ENCODE measurements around the gene PKD2L1.

DNA sequence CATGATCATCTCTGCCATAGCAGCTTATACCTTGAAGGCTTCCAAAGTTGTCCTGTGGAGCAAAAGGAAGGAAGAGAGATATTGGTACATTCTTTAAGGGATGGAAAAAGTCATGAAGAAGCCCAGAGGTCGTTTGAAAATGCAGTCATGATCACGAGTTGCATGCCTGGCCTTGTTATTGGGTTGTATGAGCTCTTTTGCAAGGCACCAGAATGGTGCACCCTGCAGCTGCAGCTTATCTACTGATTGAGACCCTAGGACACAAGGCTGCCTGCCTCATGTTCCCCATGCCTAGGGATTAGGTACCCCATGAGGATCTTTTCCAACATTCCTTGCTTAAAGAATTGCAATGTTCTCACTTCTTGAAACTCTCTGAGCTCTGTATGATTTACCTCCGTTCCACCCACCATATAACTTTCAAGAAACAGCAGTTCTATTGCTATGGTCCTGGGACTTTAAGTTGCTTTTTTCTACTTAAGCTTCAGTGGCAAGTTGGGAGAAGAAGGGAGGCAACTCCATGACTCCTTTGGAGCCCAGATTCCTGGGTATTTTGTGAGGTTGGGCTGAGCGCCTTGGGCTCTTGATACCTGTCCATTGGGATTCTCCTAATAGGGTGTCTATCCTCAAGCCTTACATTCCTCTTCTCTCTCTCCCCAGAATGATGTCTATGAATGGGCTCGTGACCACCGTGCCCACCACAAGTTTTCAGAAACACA lies 23.9 kb upstream of the PKD2L1 start:
- TF ChIP-seq, protein P1, sequence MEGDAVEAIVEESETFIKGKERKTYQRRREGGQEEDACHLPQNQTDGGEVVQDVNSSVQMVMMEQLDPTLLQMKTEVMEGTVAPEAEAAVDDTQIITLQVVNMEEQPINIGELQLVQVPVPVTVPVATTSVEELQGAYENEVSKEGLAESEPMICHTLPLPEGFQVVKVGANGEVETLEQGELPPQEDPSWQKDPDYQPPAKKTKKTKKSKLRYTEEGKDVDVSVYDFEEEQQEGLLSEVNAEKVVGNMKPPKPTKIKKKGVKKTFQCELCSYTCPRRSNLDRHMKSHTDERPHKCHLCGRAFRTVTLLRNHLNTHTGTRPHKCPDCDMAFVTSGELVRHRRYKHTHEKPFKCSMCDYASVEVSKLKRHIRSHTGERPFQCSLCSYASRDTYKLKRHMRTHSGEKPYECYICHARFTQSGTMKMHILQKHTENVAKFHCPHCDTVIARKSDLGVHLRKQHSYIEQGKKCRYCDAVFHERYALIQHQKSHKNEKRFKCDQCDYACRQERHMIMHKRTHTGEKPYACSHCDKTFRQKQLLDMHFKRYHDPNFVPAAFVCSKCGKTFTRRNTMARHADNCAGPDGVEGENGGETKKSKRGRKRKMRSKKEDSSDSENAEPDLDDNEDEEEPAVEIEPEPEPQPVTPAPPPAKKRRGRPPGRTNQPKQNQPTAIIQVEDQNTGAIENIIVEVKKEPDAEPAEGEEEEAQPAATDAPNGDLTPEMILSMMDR (optimal IDR thresholded peaks at IDR 0.05 in 1 of 3, IDR thresholded peaks at IDR 0.05 in 1 of 3, conservative IDR thresholded peaks at IDR 0.05 in 1 of 3; ENCODE audit: extremely low read depth in 1 of 3, insufficient read depth in 2 of 3, low read length in 3 of 3) = no peak
- no peak for TF ChIP-seq EZH2 (IDR thresholded peaks at IDR 0.05; ENCODE audit: low read length)

All from keratinocyte (primary cell).